ENCODE results near the gene GADD45A.

Gene GADD45A

DNA sequence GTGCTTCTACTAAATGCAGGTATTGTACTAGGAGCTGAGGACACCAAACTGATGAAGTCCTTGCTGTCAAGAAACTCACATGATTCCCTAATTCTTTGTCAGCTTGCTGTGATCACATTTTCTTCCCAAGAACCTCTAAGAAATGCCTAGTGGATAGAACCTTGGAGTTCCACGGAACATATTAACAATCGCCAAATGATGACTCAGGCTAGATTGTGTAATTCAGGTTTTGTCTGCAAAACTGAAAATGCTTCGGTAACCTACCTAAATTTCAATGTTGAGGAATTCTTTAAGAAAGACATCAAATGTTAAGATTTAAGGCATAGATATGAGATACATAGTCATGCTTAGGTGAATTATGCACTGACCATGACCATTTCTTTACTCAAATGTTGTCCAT is 1.7 kb upstream of the GADD45A start:
- Histone ChIP-seq H3K79me2 (ENCODE audit: insufficient read depth, low read length) (no peaks in the 10 kb centered on the region), H3K9ac (ENCODE audit: low read length) (no peak overlapping the region), H3K4me3 (ENCODE audit: insufficient read depth, low read length, poor library complexity, severe bottlenecking) (no peak overlapping the region), H3K4me2 (ENCODE audit: low read depth, low read length, poor library complexity, severe bottlenecking) (no peak overlapping the region), H3F3A (ENCODE audit: insufficient read depth) (peaks cover 12% of the 10 kb centered on the region; the same call in 1 of the 2 replicates), H3K27ac (ENCODE audit: low read depth, low read length) (no peak overlapping the region), H3K27me3 (ENCODE audit: low read length) (no peaks in the 10 kb centered on the region), H2AFZ (ENCODE audit: low read depth, low read length, severe bottlenecking) (no peak overlapping the region), H3K36me3 (ENCODE audit: low read length) (no peaks in the 10 kb centered on the region; the same call in 1 of the 2 replicates), H3K9me3 (ENCODE audit: insufficient read depth, low read length) (no peaks in the 10 kb centered on the region), H4K20me1 (ENCODE audit: low read depth, low read length) (no peaks in the 10 kb centered on the region), H3K9me2 (replicated peaks; ENCODE audit: insufficient read depth, low read length) (no peaks in the 10 kb centered on the region)
- no peak for TF ChIP-seq EZH2phosphoT487 (conservative IDR thresholded peaks at IDR 0.05; ENCODE audit: low read length)
- TF ChIP-seq, protein P1, sequence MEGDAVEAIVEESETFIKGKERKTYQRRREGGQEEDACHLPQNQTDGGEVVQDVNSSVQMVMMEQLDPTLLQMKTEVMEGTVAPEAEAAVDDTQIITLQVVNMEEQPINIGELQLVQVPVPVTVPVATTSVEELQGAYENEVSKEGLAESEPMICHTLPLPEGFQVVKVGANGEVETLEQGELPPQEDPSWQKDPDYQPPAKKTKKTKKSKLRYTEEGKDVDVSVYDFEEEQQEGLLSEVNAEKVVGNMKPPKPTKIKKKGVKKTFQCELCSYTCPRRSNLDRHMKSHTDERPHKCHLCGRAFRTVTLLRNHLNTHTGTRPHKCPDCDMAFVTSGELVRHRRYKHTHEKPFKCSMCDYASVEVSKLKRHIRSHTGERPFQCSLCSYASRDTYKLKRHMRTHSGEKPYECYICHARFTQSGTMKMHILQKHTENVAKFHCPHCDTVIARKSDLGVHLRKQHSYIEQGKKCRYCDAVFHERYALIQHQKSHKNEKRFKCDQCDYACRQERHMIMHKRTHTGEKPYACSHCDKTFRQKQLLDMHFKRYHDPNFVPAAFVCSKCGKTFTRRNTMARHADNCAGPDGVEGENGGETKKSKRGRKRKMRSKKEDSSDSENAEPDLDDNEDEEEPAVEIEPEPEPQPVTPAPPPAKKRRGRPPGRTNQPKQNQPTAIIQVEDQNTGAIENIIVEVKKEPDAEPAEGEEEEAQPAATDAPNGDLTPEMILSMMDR (IDR thresholded peaks at IDR 0.05; ENCODE audit: insufficient read depth, low read length, poor library complexity, severe bottlenecking): no peak

DNA sequence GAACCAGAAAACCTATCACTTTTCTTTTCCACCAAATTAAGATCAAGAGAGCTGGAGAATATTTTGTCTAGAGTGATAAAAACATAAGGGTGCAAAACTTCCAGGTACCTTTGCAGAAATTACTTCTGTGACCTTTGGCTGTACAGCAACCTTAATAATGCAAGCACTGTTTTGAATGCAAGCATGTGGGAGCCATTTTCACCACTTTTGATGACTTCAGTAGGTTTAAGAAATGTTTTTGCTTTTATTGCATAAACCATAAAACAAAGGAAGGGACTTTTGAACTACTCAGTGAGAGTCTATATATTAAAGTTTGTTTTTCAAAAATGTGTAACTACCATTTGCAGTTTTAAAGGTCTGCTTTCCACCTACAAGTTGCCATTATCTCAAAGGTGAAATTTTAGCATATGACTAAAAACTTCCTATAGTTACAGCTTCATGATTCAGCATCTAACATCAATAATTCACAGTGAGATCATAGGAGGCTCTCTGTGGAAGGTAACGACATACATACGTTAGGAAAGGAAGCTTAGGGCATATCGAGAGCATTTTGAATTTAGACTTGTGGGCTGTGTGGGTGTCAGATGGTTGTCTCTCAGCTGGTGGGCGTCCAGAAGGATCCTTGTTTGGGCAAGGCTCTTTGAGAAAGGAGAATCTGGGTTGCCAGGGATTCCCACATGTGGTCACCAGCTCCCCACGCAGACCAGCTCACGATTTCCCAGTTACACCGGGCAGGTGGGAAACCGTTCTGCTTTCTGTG is 1.1 kb upstream of the GADD45A start:
- H3F3A ChIP-seq (ENCODE audit: insufficient read depth): peaks cover 12% of the 10 kb centered on the region; the same call in 1 of the 2 replicates

GRCh38 chr1:67684526-67685066 is 405 bp upstream of the GADD45A start:
- Histone ChIP-seq H3K9me3 (ENCODE audit: insufficient read depth, low read length) (no peaks in the 10 kb centered on the region), H3K27me3 (ENCODE audit: low read length) (no peaks in the 10 kb centered on the region), H3K36me3 (ENCODE audit: low read length) (no peaks in the 10 kb centered on the region; the same call in 1 of the 2 replicates), H4K20me1 (ENCODE audit: low read depth, low read length) (no peaks in the 10 kb centered on the region), H3K9me2 (replicated peaks; ENCODE audit: insufficient read depth, low read length) (no peaks in the 10 kb centered on the region), H3K4me2 (ENCODE audit: low read depth, low read length, poor library complexity, severe bottlenecking) (peak overlapping the region; percentile 54), H3K9ac (ENCODE audit: low read length) (no peak overlapping the region; the same call in 1 of the 2 replicates), H3F3A (ENCODE audit: insufficient read depth) (peaks cover 12% of the 10 kb centered on the region; the same call in 1 of the 2 replicates), H3K79me2 (ENCODE audit: insufficient read depth, low read length) (no peaks in the 10 kb centered on the region), H3K4me3 (ENCODE audit: insufficient read depth, low read length, poor library complexity, severe bottlenecking) (peak overlapping the region; percentile 18), H2AFZ (ENCODE audit: low read depth, low read length, severe bottlenecking) (peak overlapping the region; percentile 62), H3K27ac (ENCODE audit: low read depth, low read length) (no peak overlapping the region)
- no peak for TF ChIP-seq EZH2phosphoT487 (conservative IDR thresholded peaks at IDR 0.05; ENCODE audit: low read length)
- TF ChIP-seq, protein P1 (IDR thresholded peaks at IDR 0.05; ENCODE audit: insufficient read depth, low read length, poor library complexity, severe bottlenecking): no peak

More for the DNA sequence above, 1.1 kb upstream of the GADD45A start:
- Histone ChIP-seq H3K27me3 (ENCODE audit: low read length) (no peaks in the 10 kb centered on the region), H3K27ac (ENCODE audit: low read depth, low read length) (no peak overlapping the region), H2AFZ (ENCODE audit: low read depth, low read length, severe bottlenecking) (peak overlapping the region; percentile 62), H3K4me3 (ENCODE audit: insufficient read depth, low read length, poor library complexity, severe bottlenecking) (no peak overlapping the region), H4K20me1 (ENCODE audit: low read depth, low read length) (no peaks in the 10 kb centered on the region), H3K9ac (ENCODE audit: low read length) (no peak overlapping the region), H3K36me3 (ENCODE audit: low read length) (no peaks in the 10 kb centered on the region; the same call in 1 of the 2 replicates), H3K4me2 (ENCODE audit: low read depth, low read length, poor library complexity, severe bottlenecking) (peak overlapping the region; percentile 54), H3K79me2 (ENCODE audit: insufficient read depth, low read length) (no peaks in the 10 kb centered on the region), H3K9me3 (ENCODE audit: insufficient read depth, low read length) (no peaks in the 10 kb centered on the region), H3K9me2 (replicated peaks; ENCODE audit: insufficient read depth, low read length) (no peaks in the 10 kb centered on the region)
- no peak for TF ChIP-seq EZH2phosphoT487 (conservative IDR thresholded peaks at IDR 0.05; ENCODE audit: low read length)
- TF ChIP-seq, protein P1 (IDR thresholded peaks at IDR 0.05; ENCODE audit: insufficient read depth, low read length, poor library complexity, severe bottlenecking): no peak

Measured in SU-DHL-6 (cell line).